Lung (tissue), 12 donors: ENCODE results near the gene C1orf21. TPM values are rescaled to one million over a fixed set of nuclear protein-coding genes. Genes with fewer than 3 reads are reported as not detected.

Source experiments
- ATAC-seq: fragments of 200-7000 bp; cut with Tn5 transposase; one replicate; pipeline ENCODE4 v1.9.1; 2020; ENCODE audit warnings: moderate number of reproducible peaks; ENCODE audit not compliant: insufficient read depth, low FRiP score
- DNase-seq, 3 donors: peaks; one replicate each; pipeline ENCODE4 v3.0.0-alpha.2; 2013 to 2017
- H3K27ac ChIP-seq, 2 donors: one replicate each; pipeline ENCODE4 v1.5.1; 2013; ENCODE audit warnings: mild to moderate bottlenecking in 2 of 2, moderate library complexity in 2 of 2, control low read depth in 1 of 2, inconsistent platforms in 1 of 2, low read depth in 1 of 2, low read length in 1 of 2
- H3K27me3 ChIP-seq, 3 donors: one replicate each; pipeline ENCODE4 v1.5.1; 2013; ENCODE audit warnings: low read length in 2 of 3; ENCODE audit not compliant: control insufficient read depth in 3 of 3, insufficient read depth in 3 of 3
- H3K36me3 ChIP-seq, 4 donors: one replicate each; pipeline ENCODE4 v1.5.1; 2013; ENCODE audit warnings: low read length in 4 of 4, mild to moderate bottlenecking in 1 of 4, moderate library complexity in 1 of 4; ENCODE audit not compliant: control insufficient read depth in 4 of 4, insufficient read depth in 4 of 4
- H3K4me1 ChIP-seq, 5 donors: one replicate each; pipeline ENCODE4 v1.5.1; 2013; ENCODE audit warnings: low read length in 5 of 5, mild to moderate bottlenecking in 2 of 5, moderate library complexity in 1 of 5; ENCODE audit not compliant: control insufficient read depth in 5 of 5, insufficient read depth in 5 of 5
- H3K4me3 ChIP-seq: one replicate; pipeline ENCODE4 v1.5.1; 2013; ENCODE audit warnings: mild to moderate bottlenecking, control low read depth, moderate library complexity
- H3K9ac ChIP-seq, 2 donors: one replicate each; pipeline ENCODE4 v1.5.1; 2013; ENCODE audit warnings: low read length in 2 of 2, control low read depth in 1 of 2; ENCODE audit not compliant: insufficient read depth in 1 of 2
- H3K9me3 ChIP-seq, 4 donors: one replicate each; pipeline ENCODE4 v1.5.1; 2013; ENCODE audit warnings: low read length in 3 of 4, mild to moderate bottlenecking in 1 of 4, moderate library complexity in 1 of 4; ENCODE audit not compliant: control insufficient read depth in 4 of 4, insufficient read depth in 3 of 4
- WGBS, 2 donors: extraction: QIAGEN DNeasy Blood & Tissue Kit; methylation state at CpG; one replicate each; pipeline ENCODE4 v1.1.7; 2013; 5-methylcytosine and 5-hydroxymethylcytosine counted together
- polyA plus RNA-seq, 2 donors: library from polyadenylated mRNA; stranded (reverse); fragments of 200-250 nt; gene quantifications; one replicate each; pipeline ENCODE4 v1.2.1, GENCODE V29; 2013
- total RNA-seq, 2 donors: library from RNA; depleted of rRNA in 1 of 2; stranded (reverse); fragments of >200 nt in 1 of 2; gene quantifications; one replicate each; pipeline ENCODE4 v1.2.1, GENCODE V29; 2014 to 2021
- TF ChIP-seq, protein P1 (sequence below): IDR thresholded peaks from 2 replicates; pipeline ENCODE4 v1.5.1; 2012; ENCODE audit warnings: mild to moderate bottlenecking; ENCODE audit errors: control extremely low read depth, extremely low read depth
- donor health status: control.
- donor health status: control.
- donor health status: Bipolar disorder and iron deficiency.
- donor health status: healthy.
- donor health status: DM: yes; HTN: yes; CAD: no.

The C1orf21 gene
- total and polyA plus RNA-seq, 4 donors, result 16.2 to 59.9 (median 45.5) TPM

GRCh38 chr1:184583849-184584248 lies 197.0 kb downstream of the C1orf21 start:
- Histone ChIP-seq H3K36me3 (no peaks in the 10 kb centered on the region), H3K4me1 (peaks cover 0 to 5% (median 0%) of the 10 kb centered on the region in 5 donors), H3K9me3 (no peaks in the 10 kb centered on the region), H3K9ac (peak overlapping the region; percentile 32 to 61), H3K27me3 (no peaks in the 10 kb centered on the region), H3K27ac (no peak overlapping the region), H3K4me3 (no peak overlapping the region)
- ATAC-seq (no peak), DNase-seq (peak; percentile 46 to 76 (median 57))
- 34 to 57% methylated on average over 5 of the region's 5 CpGs for WGBS, 2 donors
- TF ChIP-seq, protein P1, sequence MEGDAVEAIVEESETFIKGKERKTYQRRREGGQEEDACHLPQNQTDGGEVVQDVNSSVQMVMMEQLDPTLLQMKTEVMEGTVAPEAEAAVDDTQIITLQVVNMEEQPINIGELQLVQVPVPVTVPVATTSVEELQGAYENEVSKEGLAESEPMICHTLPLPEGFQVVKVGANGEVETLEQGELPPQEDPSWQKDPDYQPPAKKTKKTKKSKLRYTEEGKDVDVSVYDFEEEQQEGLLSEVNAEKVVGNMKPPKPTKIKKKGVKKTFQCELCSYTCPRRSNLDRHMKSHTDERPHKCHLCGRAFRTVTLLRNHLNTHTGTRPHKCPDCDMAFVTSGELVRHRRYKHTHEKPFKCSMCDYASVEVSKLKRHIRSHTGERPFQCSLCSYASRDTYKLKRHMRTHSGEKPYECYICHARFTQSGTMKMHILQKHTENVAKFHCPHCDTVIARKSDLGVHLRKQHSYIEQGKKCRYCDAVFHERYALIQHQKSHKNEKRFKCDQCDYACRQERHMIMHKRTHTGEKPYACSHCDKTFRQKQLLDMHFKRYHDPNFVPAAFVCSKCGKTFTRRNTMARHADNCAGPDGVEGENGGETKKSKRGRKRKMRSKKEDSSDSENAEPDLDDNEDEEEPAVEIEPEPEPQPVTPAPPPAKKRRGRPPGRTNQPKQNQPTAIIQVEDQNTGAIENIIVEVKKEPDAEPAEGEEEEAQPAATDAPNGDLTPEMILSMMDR, result no peak

- Histone ChIP-seq H3K27me3 (no peaks in the 10 kb centered on the region), H3K9me3 (no peaks in the 10 kb centered on the region), H3K4me1 (peaks cover 0 to 7% (median 2%) of the 10 kb centered on the region in 5 donors), H3K4me3 (no peak overlapping the region), H3K27ac (no peak overlapping the region), H3K9ac (no peak overlapping the region), H3K36me3 (no peaks in the 10 kb centered on the region)
- DNase-seq (no peak), ATAC-seq (no peak)
- TF ChIP-seq, protein P1, result no peak
- 98% methylated on average over 3 of the region's 3 CpGs for WGBS, 2 donors
Measured at GRCh38 chr1:184588701-184589100, 201.9 kb downstream of the C1orf21 start.

DNA sequence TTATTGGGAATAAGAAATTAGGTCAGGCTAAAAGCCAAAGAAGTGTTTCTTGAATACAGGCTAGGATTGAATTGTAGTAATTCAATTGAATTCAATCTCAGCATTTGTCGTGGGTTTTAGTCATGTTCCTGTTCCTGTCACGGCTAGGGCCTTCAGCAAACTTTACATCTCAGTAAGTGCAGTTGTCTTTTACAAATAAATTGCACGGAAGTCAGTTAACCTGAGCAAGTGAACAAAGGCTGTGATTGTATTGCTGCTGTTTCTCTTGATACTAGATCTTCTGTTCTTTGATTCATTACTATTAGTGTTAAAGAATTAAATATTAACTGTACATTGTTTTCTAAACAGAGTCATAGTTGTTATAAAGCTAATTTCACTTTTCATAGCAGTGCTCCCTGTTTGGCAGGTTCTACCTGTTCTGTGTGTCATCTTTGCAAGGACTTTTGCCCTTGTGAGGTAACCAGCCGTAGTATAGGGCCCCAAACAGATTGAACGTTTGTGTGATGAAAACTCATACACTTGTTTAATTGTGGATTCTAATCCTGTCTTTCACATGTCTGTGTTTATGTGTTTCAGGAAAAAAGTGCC lies 203.4 kb downstream of the C1orf21 start:
- DNase-seq (peak in 2 of 3 donors; percentile 50 to 64), ATAC-seq (no peak)
- Histone ChIP-seq H3K9ac (no peak overlapping the region), H3K9me3 (no peaks in the 10 kb centered on the region), H3K36me3 (no peaks in the 10 kb centered on the region), H3K27me3 (no peaks in the 10 kb centered on the region), H3K4me3 (no peak overlapping the region), H3K27ac (no peak overlapping the region), H3K4me1 (peaks cover 0 to 7% (median 2%) of the 10 kb centered on the region in 5 donors)
- WGBS, 2 donors, result 67 to 78% methylated on average over 5 of the region's 5 CpGs
- TF ChIP-seq, protein P1, result no peak

DNA sequence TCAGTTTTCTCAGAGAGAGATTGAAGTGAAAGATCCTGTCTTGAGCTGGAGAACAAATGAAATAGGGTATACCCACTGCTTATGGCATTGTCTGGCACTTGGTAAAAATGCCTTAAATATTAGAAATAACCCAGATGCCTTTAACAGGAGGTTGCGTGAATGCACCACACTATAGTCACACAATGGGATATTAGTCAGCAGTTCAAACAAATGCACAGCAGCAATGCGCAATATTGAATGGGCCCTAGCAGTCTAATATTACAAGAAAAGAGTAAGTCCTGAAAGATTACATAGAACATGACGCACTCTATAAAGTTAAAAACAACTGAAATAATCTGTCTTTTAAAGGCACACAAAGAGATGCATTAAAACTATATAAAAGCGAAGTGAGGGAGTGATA lies 206.8 kb downstream of the C1orf21 start:
- H3K27me3 ChIP-seq, result no peaks in the 10 kb centered on the region
- ATAC-seq, result no peak
- WGBS, 2 donors, result 89% methylated on average over 4 of the region's 4 CpGs

More for the DNA sequence above, 206.8 kb downstream of the C1orf21 start:
- H3K9me3 ChIP-seq, result no peaks in the 10 kb centered on the region
- H3K9ac ChIP-seq, result no peak overlapping the region
- peaks cover 0 to 20% (median 7%) of the 10 kb centered on the region in 5 donors for H3K4me1 ChIP-seq
- H3K27ac ChIP-seq, result no peak overlapping the region
- DNase-seq, result no peak
- no peaks in the 10 kb centered on the region for H3K36me3 ChIP-seq
- TF ChIP-seq, protein P1, result no peak
- no peak overlapping the region for H3K4me3 ChIP-seq
